Activated naive CD8-positive, alpha-beta T cell (primary cell): ENCODE measurements around the gene PREX1.

Source experiments
- H3K27ac Mint-ChIP-seq: one replicate; pipeline ENCODE4 v1.8.0; 2021; ENCODE audit warnings: mixed read lengths
- H3K27me3 Mint-ChIP-seq: one replicate; pipeline ENCODE4 v1.8.0; 2021; ENCODE audit warnings: mixed read lengths
- H3K36me3 Mint-ChIP-seq: one replicate; pipeline ENCODE4 v1.8.0; 2021; ENCODE audit warnings: mixed read lengths
- H3K4me1 Mint-ChIP-seq: one replicate; pipeline ENCODE4 v1.8.0; 2021; ENCODE audit warnings: low read depth, mixed read lengths
- H3K4me3 Mint-ChIP-seq: one replicate; pipeline ENCODE4 v1.8.0; 2021; ENCODE audit warnings: mild to moderate bottlenecking, mixed read lengths
- H3K9me3 Mint-ChIP-seq: one replicate; pipeline ENCODE4 v1.8.0; 2021; ENCODE audit warnings: low read depth, mixed read lengths

The PREX1 gene

DNA sequence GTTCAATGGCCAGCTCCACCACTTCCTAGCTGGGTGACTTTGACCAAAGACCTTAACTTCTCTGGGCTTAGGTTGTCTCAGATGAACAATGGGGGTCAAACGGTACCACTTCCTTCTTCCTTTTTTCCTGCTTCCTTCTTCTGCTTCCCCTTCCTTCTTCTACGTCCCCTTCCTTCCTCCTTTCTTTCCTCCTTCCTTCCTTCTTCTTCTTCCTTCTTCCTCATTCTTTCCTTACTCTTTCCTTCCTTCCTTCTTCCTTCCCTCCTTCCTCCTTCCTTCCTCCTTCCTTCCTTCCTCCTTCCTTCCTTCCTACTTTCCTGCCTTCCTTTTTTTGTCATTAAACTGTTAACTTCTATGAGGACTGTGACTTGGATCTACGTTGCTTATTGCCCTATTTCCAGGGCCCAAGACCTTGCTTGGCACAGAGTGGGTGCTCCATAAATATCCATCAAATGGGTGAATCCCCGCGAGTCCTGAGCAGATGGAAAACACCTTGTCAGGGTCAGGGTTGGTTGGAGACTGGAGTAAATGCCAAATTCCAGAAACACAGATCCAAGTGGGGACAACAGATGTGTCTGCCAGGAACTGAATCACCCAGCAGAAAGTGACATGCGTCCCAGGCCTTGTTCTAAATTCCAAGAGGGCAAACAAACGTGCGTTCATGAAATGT lies 243.3 kb downstream of the PREX1 start:
- Mint-ChIP-seq H3K9me3 (no peaks in the 10 kb centered on the region), H3K27me3 (peaks cover 14% of the 10 kb centered on the region), H3K4me1 (no peaks in the 10 kb centered on the region), H3K27ac (no peak overlapping the region), H3K4me3 (no peak overlapping the region), H3K36me3 (no peaks in the 10 kb centered on the region)

DNA sequence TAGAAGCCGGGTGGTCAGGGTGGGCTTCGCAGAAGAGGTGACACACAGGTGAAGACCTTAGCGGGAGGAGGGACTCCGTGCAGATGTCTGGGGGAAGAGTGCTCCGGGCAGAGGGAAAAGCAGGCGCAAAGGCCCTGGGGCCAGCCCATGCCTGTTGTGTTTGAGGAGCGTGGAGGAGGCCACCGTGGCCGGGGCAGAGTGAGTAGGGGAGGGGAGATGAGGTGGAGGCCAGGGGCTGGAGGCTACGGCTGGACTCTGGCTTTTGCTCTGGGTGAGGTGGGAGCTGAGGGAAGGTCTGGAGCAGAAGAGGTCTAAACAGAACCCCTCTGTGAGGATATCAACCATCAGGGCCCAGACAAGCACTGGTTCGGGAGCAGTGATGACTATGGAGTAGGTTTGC lies 244.0 kb downstream of the PREX1 start:
- Mint-ChIP-seq H3K4me3 (no peak overlapping the region), H3K27me3 (peaks cover 16% of the 10 kb centered on the region), H3K9me3 (no peaks in the 10 kb centered on the region), H3K4me1 (no peaks in the 10 kb centered on the region), H3K27ac (no peak overlapping the region), H3K36me3 (no peaks in the 10 kb centered on the region)

DNA sequence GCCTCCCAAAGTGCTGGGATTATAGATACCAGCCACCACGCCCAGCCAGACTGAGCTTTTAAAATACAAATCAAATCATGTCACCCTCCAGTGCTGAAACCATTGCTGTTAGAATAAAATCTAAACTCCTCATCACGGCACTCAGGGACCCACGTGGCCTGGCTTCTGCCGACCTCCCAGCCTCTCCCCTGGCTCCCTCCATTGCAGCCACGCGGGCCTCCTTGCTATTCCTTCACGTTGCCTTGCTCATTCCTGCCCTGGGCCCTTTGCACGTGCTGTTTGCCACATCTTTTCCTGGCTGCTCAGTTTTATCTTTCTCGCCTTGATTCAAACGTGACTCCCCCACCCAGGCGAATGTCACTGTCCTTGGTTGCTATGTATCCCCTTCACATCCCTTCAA lies 244.6 kb downstream of the PREX1 start:
- Mint-ChIP-seq H3K4me3 (no peak overlapping the region), H3K36me3 (no peaks in the 10 kb centered on the region), H3K4me1 (no peaks in the 10 kb centered on the region), H3K9me3 (no peaks in the 10 kb centered on the region), H3K27me3 (peaks cover 16% of the 10 kb centered on the region), H3K27ac (no peak overlapping the region)

DNA sequence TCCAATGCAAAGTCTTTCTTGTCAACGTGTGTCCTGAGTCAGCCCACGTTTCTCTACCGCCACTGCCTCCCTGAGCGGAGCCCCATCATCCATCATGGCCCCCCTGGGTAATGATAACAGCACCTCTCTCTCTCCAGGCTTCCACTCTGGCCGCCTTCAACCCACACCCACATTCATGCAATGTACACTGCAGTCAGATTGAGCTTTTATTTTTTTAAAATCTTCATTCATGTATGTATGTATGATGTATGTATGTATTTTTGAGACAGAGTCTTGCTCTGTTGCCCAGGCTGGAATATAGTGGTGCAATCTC lies 245.2 kb downstream of the PREX1 start:
- Mint-ChIP-seq H3K27ac (no peak overlapping the region), H3K4me3 (no peak overlapping the region), H3K9me3 (no peaks in the 10 kb centered on the region), H3K36me3 (no peaks in the 10 kb centered on the region), H3K27me3 (peaks cover 16% of the 10 kb centered on the region), H3K4me1 (no peaks in the 10 kb centered on the region)

DNA sequence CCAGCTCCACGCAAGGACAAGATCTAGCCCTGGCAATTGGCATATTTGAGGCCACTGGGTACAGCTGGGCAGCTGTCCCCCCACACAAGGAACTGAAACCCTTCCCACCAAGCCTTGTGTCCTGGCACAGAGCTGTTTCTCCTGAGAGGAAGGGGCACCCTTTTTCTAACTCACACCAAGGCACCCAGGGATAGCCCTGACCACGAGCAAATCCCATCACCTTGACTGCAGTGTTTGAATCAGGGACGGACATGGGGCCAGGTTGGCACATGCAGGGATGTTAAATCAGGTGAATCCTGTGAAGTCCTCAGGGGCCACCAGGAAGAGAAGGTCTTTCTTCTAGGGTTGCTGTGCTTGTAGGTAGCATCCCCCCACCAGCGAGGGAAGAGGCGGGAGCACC lies 246.6 kb downstream of the PREX1 start:
- Mint-ChIP-seq H3K36me3 (no peaks in the 10 kb centered on the region), H3K4me3 (no peak overlapping the region), H3K4me1 (no peaks in the 10 kb centered on the region), H3K27me3 (peaks cover 15% of the 10 kb centered on the region), H3K27ac (no peak overlapping the region), H3K9me3 (no peaks in the 10 kb centered on the region)

DNA sequence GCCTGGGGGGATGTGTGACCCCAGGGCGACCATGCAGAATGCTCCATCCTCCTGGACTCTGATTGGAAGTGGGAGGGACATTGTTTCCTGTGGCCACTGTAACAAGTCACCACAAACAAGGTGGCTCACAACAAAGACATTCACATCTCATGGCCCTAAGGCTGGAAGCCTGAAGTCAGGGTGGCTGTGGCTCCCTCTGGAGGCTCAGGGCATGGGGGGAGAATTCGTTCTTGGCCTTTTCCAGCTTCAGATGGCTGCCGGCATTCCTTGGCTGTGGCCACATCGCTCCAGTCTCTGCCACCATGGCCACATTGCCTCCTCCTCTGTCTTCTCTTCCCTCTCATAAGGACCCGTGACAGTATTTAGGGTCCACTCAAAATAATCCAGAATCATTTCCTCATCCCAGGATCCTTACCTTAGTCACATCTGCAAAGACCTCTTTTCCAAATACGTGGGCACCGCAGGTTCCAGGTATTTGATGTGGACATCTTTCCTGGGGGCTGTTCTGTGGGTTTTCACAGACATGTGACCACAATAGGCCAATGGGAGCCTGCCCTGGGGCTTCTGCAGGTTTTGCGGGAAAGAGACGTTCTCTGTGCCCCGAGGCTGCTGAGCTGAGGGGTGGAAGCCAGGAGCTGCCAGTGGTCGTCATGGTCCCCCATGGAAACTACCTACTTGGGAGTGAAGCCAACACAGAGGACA lies 249.3 kb downstream of the PREX1 start:
- no peak overlapping the region for H3K27ac Mint-ChIP-seq
- peaks cover 11% of the 10 kb centered on the region for H3K27me3 Mint-ChIP-seq
- no peak overlapping the region for H3K4me3 Mint-ChIP-seq
- H3K9me3 Mint-ChIP-seq = no peaks in the 10 kb centered on the region
- H3K36me3 Mint-ChIP-seq = no peaks in the 10 kb centered on the region
- H3K4me1 Mint-ChIP-seq = no peaks in the 10 kb centered on the region

DNA sequence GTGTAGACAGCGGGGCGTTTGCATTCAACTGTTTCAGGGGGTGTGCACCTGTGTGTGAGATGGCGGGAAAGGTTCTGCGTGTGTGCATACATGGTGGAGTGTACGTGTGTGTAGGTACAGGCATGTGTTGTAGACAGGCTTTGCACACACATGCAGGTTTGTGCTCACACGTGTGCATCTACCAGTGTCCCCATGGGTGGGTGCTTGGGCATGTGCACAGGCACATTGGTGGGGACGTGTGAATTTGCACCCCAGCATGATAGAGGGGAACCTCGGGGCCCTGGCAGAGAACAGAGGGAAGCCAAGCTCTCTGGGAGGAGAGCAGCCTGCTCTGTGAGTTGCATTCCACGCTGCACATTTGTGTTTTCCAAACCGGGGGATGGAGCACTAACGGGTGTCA lies 250.2 kb downstream of the PREX1 start:
- H3K27me3 Mint-ChIP-seq = peaks cover 5% of the 10 kb centered on the region
- no peak overlapping the region for H3K27ac Mint-ChIP-seq
- no peak overlapping the region for H3K4me3 Mint-ChIP-seq
- no peaks in the 10 kb centered on the region for H3K9me3 Mint-ChIP-seq
- no peaks in the 10 kb centered on the region for H3K4me1 Mint-ChIP-seq
- no peaks in the 10 kb centered on the region for H3K36me3 Mint-ChIP-seq

DNA sequence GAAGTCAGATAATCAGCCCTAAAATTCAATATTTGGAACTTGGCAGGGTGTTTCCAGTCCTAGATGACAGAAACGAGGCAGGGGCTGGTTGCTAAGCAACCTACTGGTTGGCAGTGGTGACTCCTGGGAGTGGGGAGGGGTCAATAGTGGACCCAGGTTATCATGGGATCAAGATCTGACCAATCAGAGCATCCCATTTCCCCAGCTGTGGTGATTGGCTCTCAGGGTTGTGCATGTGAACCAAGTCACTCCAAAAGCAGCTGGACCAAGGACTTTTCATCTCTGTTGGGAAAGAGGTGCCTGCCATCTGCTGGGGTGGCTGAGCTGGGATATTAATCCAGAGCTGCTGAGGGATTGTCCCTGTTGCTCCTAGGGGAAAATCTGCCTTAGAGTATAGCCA lies 253.4 kb downstream of the PREX1 start:
- H3K27me3 Mint-ChIP-seq = peaks cover 2% of the 10 kb centered on the region
- H3K36me3 Mint-ChIP-seq = no peaks in the 10 kb centered on the region
- no peaks in the 10 kb centered on the region for H3K9me3 Mint-ChIP-seq

More for the DNA sequence above, 253.4 kb downstream of the PREX1 start:
- no peak overlapping the region for H3K27ac Mint-ChIP-seq
- no peaks in the 10 kb centered on the region for H3K4me1 Mint-ChIP-seq
- no peak overlapping the region for H3K4me3 Mint-ChIP-seq
